GM19324 (cell line): ENCODE measurements around the gene NKG7.

Experiments
- ATAC-seq: cut with Tn5 transposase; IDR thresholded peaks from one replicate; pipeline ENCODE4 v1.9.1; 2021; ENCODE audit warnings: mild to moderate bottlenecking, moderate library complexity; ENCODE audit not compliant: unreplicated experiment, low FRiP score

The NKG7 gene

GRCh38 chr19:51339687-51340656 is 32.5 kb downstream of the NKG7 start:
- peak; percentile 56 for ATAC-seq

- peak; percentile 1 for ATAC-seq
Measured at GRCh38 chr19:51339313-51339686, 33.2 kb downstream of the NKG7 start.

- peak; percentile 62 for ATAC-seq
Measured at GRCh38 chr19:51338563-51339312, 33.7 kb downstream of the NKG7 start.

- no peak for ATAC-seq
Measured at GRCh38 chr19:51337861-51338562, 34.4 kb downstream of the NKG7 start.

GRCh38 chr19:51337141-51337860 is 35.2 kb downstream of the NKG7 start:
- no peak for ATAC-seq

- no peak for ATAC-seq
Measured at GRCh38 chr19:51333836-51334460, 38.5 kb downstream of the NKG7 start.

DNA sequence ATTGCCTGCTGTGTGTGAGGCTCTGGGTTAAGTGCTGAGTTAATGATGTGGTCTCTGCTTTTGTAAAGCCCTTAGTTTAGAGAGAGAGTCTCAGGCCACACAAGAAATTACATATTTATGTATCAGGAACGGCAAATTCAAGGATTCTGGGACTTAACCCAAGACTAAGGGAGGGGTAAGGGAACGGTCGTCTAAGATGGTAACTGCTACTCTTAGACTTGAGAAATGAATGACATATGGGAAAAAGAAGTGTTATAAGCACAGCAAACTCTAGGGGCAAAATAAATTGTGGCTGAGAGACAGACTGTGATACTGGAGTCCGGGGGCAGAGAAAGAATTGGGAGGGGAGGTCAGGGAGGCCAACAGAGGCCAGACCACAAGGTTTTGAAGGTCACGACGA is 40.7 kb downstream of the NKG7 start:
- no peak for ATAC-seq

GRCh38 chr19:51331193-51331592 is 41.3 kb downstream of the NKG7 start:
- no peak for ATAC-seq

DNA sequence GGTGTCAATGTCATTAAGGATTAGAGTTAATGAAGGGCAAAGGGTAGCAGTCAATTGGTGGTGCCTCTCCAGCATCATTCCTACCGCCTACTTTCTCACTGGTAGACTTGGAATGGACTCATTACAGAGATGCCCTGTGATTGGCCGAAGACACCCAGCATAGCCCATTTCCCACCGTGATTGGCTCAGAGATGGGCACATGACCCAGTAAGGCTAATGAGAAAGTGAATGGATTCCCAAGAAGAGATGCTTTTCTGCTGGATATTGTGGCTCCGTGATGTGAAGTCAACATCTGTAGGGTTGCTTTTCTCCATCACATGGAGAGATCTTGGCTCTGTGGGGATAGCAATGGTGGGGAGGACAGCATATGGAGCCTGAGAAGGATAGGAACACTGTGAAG is 42.1 kb downstream of the NKG7 start:
- ATAC-seq: no peak

DNA sequence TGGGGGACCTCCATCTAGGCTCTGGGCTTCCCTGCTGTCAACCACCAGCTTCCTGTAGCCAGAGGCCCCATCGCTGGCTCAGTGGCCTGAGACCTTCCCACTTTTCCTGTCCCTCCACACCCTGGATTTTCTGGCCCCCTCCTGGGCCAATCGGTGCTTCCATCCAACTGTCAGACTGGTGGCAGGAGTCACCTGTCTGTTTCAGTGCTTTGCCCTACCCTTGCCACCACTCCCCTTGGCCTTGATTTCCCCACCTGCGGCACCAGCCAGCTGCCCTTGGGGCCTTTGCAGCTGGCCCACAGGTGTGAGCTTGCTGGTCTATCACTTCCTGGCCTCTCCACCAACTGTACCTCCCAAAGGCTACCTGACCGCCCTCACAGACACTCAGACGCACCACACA is 43.0 kb downstream of the NKG7 start:
- no peak for ATAC-seq

GRCh38 chr19:51327066-51328001 is 45.1 kb downstream of the NKG7 start:
- ATAC-seq: no peak

- ATAC-seq: no peak
Measured at GRCh38 chr19:51326216-51327065, 46.0 kb downstream of the NKG7 start.

DNA sequence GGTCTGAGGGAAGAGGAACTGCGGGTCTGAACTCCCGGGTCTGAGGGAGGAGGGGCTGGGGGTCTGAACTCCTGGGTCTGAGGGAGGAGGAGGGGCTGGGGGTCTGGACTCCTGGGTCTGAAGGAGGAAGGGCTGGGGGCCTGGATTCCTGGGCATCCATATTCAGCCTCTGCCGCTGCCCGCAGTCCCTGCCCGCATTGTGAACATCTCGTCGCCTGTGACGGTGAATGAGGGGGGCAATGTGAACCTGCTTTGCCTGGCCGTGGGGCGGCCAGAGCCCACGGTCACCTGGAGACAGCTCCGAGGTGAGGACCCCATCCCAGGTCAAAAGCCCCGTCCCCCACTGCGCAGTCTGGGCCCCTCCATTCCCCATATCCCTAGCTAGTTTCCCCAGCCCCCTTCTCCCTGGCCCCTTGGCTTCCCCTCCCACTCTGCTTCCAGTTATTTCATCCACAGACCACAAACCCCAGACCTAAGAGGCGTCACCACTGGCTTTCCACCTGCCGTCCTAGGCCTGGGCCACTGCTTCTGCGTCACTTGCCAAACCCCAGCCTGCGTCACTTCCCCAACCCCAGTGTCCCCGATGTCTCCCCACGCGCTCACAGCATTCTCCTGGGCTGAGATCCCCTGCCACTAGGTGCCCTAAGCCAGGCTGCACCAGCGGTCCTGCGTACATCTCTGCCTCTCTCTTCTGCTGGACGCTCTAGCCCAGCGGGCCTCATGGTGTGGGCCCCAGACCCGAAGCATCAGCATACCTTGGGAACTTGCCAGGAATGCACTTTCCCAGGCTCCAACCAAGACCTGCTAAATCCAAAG is 47.1 kb downstream of the NKG7 start:
- no peak for ATAC-seq

DNA sequence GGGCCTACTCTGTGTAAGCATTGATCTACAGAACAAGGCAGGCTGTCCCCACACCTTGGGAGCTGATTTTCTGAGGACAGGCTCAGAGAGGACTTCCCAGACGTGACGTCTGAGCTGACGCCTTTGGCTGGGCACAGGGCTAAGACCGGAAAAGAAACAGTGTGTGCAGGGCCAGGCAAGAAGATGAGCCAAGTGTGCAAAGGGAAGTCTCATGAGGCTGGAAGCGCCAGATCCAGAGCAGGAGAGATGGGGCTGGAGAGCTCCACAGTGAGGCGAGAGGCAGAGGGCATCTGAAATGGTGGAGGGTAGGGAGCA is 48.3 kb downstream of the NKG7 start:
- no peak for ATAC-seq

DNA sequence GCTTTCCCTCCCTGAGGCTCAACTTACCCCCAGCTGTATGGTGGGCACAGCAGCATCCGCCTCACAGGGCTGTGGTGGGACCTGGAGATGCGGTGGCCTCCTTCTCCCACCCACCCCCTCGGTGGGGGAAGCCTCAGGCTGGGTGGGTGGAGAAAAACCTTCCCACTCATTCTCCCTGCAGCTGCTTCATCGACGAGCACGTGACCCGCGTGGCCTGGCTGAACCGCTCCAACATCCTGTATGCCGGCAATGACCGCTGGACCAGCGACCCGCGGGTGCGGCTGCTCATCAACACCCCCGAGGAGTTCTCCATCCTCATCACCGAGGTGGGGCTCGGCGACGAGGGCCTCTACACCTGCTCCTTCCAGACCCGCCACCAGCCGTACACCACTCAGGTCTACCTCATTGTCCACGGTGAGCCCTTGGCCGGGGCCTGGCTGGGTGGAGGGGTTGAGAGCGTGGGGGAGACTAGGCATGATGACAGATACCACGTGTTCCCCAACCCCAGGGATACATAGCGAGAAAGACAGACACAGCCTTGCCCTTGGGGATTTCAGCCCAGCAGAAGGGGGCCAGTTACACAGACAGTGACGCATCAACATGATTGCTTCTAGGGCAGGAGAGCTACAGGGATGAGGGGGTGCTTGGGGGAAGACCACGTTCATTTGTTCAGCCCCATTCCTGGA is 48.8 kb downstream of the NKG7 start:
- no peak for ATAC-seq

DNA sequence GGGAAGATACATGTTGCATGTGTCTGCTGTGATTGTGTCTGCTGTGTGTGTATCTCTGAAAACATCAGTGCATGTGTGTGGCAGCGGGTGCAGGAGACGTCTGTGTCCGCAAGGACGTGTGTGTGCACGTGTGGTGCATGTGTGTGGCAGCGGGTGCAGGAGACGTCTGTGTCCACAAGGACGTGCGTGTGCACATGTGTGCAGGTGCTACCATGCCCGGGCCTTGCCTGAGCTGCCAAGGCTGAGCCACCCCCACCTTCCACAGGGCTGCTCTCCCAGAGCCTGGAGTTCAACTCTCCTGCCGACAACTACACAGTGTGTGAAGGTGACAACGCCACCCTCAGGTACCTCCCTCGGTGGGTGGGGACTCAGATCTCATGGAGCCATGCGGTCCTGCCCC is 50.7 kb downstream of the NKG7 start:
- ATAC-seq: no peak
